GM12874 (cell line): ENCODE data around the gene ELK3.

ENCODE experiments used
- TF ChIP-seq, protein P1 (sequence below): IDR thresholded peaks from 2 replicates; pipeline ENCODE4 v1.5.1; 2011; ENCODE audit warnings: low read depth, mild to moderate bottlenecking, control low read depth, low read length, moderate library complexity; ENCODE audit not compliant: insufficient read depth

The ELK3 gene

DNA sequence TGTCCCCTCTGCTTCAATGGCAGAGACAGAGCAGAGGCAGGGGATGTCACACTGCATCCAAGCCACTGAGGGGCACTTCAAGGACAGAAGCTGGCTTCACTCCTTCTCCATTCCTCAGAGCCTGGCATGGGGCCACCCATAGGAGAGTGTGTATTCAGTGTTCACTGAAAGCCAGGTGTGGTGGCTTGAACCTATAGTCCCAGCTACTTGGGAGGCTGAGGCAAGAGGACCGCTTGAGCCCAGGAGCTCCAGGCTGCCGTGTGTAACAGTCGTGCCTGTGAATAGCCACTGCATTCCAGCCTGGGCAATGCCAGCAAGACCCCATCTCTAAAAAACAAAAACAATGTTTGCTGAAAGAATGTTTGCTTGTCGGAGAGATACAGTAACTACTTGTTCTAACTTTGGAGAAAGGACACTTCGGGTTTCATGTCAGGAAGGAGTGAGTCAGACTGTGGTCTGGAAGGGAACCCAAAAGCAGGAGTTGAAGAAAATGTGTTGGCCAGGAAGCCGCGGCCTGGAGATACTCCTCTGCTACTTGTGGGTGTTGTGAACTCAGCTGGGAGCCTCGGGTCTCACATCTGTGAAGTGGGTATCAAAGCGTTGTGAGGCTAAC is 43.4 kb downstream of the ELK3 start:
- TF ChIP-seq, protein P1, sequence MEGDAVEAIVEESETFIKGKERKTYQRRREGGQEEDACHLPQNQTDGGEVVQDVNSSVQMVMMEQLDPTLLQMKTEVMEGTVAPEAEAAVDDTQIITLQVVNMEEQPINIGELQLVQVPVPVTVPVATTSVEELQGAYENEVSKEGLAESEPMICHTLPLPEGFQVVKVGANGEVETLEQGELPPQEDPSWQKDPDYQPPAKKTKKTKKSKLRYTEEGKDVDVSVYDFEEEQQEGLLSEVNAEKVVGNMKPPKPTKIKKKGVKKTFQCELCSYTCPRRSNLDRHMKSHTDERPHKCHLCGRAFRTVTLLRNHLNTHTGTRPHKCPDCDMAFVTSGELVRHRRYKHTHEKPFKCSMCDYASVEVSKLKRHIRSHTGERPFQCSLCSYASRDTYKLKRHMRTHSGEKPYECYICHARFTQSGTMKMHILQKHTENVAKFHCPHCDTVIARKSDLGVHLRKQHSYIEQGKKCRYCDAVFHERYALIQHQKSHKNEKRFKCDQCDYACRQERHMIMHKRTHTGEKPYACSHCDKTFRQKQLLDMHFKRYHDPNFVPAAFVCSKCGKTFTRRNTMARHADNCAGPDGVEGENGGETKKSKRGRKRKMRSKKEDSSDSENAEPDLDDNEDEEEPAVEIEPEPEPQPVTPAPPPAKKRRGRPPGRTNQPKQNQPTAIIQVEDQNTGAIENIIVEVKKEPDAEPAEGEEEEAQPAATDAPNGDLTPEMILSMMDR: no peak

DNA sequence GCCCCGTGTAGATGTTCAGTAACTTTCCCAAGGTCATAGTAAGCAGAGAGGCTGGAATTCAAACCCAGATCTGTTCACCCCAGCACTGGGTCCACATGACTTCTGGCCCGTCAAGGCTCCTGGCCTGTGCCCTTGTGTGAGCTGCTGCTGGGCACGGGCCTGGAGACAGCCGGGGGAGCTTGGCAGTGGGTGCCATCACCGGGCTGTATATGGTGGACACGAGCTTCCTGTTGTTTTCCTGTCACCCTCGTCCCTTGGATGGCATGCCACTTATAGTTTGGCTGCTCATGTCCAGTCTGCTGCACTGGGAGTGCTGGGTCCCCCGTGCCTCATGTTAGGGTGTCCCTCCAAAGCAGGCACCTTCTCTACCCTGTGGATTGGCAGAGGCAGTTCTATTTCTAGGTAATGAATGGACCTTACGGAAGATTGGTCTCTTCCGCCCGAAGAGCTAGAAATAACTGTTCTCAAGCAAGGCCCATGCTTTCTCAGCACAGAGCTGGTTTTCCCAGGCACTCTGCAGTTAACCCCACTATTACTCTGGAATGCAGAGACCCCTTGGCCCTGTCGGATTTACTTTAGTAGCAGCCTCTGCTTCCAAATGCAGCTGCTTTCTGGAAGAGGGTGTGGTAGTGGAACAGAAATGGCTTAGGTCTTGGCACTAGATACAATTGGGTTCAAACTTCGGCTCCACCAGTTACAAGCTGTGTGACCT is 44.3 kb downstream of the ELK3 start:
- TF ChIP-seq, protein P1: no peak

DNA sequence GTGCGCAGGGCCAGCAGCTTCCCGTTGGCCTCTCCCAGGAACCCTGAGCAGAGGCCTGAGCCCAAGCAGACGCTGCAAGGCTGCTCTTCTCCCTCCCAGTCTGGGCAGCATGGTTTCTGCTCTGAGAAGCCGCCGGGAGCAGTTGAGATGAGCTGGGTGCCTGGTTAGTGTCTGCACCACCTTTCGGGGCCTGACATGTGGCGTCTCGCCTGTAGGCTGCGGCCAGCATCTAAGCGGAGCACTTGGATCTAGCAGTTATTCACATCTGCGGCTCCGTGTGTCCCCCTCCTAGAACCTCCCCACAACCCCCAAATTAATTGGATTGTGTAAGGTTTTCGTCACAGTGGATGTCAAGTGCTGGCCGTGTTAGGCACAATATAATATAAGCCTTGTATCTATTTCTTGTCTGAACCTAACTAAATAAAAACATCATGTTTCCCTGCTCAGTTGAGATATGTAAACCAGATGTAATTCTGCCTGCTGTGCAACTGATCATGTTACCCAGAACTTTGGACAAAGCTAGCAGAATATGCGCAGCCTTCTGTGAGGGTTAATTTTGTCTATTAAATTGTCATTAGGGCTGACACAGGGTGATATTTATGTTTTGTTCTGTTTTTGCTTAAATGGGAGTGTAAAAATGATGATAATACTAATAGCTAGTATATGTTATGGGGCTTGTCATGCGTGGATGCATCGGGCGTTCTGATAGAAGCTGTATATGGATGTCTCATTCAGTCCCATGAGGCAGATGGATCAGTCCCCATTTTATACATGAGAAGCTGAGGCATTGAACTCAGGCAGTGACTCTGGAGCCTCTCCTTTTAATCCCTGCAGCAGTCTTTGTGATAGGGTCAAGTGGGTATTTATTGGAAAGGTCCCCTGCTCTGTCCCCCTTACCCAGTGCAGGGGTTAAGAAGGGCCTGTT is 45.8 kb downstream of the ELK3 start:
- TF ChIP-seq, protein P1: no peak

DNA sequence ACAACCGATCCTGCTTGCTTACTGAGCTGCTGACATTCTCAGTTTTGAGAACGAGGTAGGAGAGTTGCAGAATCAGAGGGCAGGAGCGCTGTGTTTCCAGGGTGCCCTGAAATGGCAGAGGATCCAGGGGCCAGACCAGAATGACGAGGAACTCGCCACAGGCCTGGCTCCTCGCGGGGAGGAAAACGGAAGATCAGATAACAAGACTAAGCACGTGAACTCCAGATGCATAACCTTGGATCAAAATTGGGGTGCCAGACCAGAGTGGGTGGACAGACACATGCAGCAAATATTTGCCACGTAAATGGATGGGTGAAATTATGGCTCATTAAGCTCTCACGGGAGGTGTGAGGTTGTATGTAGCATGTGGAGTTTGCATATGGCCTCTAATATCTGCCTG is 46.5 kb downstream of the ELK3 start:
- TF ChIP-seq, protein P1: no peak

DNA sequence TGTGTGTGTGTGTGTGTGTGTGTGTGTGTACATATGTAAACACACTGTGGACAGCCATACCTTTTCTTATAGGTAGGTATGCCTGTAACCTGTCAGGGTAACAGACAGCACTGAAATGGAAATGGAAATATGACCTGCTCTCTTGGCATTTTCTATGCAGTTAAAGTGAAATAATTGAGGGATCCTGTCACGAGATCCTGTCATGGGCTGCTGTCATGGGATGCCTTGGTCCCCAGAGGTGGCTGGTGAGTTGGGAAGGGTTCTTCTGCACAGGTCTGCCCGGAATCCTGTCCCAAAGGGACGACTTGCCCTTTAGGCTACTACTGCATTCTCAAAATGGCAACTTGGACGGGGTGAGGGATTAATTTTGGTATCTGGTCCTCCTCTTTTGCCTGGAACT is 47.3 kb downstream of the ELK3 start:
- TF ChIP-seq, protein P1: no peak

DNA sequence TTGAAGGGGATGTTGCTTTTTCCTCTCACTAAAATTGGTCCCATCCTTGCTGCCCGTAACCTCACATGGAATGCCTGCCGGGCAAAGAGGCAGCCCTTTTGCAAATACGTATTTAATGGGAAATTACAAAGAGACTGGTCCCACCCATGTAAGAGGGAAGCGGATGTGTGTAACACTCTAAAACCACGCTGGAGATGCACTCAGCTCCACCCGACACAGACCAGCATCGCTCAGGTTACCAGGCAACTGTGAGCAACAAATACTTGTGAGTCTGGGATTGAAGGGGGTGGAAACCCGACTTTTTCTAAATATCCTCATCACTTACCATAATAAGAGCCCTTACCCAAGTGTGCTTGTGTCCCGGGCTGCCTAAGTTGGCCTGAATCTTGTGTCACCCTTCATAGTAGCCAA is 47.7 kb downstream of the ELK3 start:
- TF ChIP-seq, protein P1: no peak

DNA sequence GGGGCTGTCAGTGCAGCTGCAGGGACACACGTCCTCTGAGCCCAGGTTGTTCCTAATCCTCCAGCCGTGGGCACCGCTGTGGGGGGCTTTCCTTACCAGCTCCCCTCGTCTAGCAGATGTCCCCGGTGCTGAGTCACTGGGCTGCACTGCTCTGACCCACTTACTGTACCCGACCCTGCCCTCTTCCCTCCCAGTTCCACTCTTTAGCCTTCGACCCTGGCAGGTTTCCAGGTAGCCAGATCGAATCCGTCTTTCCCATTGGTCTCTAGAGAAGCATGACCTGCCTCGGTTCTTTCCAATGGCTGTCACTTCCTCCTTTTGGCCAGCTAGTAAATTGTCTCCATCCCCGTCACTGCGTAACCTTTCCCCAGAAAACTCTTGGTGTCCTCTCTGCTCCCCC is 48.4 kb downstream of the ELK3 start:
- TF ChIP-seq, protein P1: no peak
